HG03045 (cell line): ENCODE measurements around the gene PPP2R2D.
"Not testable (repeated sequence)": the region's sequence is repeated elsewhere in the genome, so short reads cannot be mapped to it uniquely, and the experiment has no call there.

Source experiments
- ATAC-seq: cut with Tn5 transposase; IDR thresholded peaks from one replicate; pipeline ENCODE4 v1.9.1; 2021; ENCODE audit warnings: mild to moderate bottlenecking, moderate library complexity; ENCODE audit not compliant: unreplicated experiment

PPP2R2D gene

DNA sequence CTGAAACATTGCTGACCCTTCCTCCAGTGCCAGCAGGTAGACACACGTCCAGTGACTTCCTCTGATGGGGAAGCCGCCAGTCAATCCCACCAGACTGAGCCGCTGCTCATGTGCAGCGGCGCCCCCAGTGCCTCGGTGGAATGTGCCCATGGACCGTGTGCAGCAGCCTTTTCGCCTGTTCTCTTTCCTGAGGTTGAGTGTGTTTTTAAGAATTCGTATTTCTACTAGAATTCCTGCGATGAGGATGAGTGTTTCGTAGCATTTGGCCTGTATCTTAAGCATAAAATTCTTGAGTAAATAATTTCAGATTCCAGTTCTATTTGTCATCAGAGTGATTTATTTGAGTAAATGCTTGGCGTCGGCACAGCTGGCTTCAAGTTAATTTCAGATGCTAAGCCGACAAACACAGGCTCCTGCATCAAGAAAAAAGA lies 45.5 kb downstream of the PPP2R2D start:
- no peak for ATAC-seq

DNA sequence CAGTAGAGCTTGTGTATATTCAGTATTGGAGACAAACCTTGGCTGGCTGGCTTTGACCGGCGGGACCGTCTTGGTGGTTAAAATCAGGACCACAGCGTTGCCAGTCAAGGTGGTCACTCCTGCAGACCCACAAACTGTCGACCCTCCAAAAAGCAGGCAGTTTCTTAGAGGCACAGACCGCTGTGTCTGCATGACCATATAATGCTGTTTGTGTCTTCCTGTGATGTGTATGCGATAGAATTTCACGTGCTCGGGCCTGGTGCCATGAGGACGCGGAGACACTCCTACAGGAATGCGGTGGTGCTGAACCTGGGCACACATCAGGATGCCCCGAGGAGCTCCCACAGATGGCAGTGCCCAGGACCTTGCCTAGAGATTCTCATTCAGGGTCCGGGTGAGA lies 46.1 kb downstream of the PPP2R2D start:
- no peak for ATAC-seq

DNA sequence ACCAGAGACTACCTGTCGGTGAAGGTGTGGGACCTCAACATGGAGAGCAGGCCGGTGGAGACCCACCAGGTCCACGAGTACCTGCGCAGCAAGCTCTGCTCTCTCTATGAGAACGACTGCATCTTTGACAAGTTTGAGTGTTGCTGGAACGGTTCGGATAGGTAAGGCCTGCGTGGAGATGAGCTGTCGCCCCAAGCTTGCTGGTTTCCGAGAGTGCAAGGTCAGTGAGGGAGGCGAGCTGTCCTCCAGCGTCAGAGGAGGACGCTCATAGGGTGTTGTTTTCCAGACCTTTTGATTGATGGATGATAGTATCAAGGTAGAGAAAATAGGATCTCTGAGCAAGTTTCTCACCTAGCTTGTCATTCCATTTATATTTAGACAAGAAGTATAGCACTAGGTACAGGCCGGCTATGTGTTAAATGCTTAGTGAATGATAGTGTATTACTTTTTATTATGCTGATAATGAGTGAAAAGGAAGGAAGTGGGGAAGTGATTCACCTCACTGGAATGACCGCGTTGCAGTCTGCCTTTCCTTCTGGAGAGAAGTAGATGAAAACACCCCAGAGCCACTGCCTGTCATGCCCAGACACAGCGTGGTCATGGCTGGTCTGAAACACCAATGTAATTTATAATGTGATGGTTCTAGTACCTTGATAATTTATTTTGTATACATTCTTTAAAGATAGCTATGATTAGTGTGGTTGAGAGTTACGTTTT lies 47.0 kb downstream of the PPP2R2D start:
- no peak for ATAC-seq

DNA sequence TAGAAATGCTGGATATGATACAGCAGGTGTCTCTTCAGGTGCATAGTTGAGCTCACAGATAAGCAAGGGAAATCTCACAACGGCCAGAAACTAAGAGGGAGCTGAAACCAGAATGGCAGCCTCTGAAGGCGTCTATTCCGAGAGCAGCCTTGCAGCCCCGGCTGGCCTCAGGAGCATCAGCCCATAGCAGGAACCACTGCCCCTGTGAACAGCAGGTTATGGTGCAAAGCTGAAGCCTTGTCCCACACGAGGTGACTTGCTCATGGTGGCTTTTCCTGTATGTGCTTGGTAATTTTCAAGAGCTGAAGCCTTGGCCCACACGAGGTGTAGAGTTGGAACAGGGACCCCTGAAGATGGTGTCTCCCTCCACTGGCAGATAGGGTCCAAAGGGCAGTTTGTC lies 47.7 kb downstream of the PPP2R2D start:
- no peak for ATAC-seq

DNA sequence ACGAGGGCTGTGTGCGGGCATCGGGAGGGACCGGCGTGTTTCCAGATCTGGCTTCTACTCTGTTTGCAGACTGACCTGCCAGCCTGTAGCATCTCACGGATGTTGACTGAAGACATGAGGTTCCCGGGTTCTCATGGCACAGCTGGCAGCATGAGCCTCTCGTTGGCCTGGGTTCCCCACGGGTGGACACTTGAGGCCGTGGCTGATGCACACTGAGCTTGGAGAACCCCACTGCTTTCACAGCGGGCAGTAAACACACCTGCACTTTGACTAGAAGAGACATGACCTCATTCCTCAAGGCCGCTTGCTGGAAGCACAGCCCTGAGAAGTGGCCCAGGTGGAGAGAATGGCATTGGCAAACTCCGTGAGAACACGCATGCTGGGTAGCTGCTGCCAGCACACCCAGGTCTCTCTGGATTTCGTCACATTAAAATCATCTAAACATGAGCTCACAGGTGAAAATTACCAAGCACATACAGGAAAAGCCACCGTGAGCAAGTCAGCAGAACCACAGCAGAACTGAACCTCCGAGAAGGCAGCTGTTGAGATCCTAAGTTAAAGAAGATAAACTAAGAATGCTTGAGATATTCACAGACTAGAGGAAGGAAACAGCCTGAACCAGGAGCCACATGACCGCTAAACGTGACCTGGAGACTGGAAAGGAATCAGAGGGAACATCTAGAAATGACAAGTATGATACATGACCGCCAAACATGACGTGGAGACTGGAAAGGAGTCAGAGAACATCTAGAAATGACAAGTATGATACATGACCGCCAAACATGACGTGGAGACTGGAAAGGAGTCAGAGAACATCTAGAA lies 48.4 kb downstream of the PPP2R2D start:
- no peak for ATAC-seq

DNA sequence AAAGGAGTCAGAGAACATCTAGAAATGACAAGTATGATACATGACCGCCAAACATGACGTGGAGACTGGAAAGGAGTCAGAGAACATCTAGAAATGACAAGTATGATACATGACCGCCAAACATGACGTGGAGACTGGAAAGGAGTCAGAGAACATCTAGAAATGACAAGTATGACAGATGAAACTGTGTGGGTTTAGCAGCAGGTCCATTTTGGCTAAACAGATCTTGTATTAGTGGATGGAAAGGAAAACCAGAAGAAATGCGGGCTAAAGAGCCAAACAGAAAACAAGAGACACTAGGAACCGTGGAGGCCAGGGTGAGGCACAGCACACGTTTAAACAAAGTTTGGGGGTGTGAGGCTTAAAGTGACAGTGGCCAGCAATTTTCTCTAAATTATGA lies 49.1 kb downstream of the PPP2R2D start:
- ATAC-seq: not testable (repeated sequence)

DNA sequence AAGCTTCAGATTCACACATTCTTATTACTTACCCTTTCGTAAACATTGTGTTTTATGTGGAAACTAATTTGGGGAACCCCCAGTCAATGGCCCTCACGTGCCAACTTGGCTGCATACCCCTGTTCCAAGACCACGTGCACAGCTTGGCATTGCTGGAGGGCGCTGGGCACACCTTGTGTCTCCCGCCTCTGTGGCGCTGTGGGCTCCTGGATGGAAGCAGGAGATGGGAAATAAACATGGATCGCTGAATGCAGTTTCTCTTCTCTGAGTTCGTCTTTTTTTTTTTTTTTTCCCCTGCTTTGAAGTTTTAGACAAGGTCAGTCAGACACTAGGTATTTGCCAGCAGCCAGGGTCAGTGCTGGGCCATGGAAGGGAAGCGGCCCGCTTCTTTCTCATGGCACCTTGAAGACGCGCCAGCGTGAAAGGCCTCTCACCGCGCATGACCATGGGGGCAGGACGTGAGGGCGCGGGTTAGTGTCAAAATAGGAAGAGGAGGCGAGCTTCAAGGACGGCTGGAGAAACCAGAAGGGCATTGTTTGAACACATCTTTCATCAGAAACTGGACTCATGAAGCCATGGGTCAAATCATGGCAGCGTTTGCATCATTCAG lies 53.7 kb downstream of the PPP2R2D start:
- no peak for ATAC-seq

DNA sequence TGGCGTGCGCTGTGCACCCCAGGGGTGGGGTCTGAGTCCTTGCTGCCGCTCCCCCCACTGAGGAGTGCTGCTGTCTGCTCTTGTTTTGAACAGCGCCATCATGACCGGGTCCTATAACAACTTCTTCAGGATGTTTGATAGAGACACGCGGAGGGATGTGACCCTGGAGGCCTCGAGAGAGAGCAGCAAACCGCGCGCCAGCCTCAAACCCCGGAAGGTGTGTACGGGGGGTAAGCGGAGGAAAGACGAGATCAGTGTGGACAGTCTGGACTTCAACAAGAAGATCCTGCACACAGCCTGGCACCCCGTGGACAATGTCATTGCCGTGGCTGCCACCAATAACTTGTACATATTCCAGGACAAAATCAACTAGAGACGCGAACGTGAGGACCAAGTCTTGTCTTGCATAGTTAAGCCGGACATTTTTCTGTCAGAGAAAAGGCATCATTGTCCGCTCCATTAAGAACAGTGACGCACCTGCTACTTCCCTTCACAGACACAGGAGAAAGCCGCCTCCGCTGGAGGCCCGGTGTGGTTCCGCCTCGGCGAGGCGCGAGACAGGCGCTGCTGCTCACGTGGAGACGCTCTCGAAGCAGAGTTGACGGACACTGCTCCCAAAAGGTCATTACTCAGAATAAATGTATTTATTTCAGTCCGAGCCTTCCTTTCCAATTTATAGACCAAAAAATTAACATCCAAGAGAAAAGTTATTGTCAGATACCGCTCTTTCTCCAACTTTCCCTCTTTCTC lies 55.0 kb downstream of the PPP2R2D start:
- ATAC-seq: no peak

DNA sequence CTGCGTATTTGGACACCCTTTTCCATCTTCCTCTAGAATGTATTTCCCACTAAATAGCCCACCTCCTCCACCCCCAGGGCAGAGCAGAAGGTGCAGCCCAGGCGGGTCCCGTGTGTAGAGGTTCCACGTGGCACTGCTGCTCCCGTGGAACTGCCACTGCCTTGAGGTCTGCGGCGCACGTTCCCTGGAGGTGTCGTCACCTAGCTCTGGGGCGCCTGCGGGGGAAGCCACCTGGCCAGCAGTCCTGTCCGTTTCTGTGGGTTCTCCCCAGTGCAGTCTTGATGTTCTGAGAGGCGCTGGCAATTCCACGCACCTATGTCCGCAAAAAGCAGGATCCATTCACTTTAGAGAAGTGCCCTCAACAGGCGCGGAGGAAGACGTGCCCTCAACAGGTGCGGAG lies 59.0 kb downstream of the PPP2R2D start:
- no peak for ATAC-seq

DNA sequence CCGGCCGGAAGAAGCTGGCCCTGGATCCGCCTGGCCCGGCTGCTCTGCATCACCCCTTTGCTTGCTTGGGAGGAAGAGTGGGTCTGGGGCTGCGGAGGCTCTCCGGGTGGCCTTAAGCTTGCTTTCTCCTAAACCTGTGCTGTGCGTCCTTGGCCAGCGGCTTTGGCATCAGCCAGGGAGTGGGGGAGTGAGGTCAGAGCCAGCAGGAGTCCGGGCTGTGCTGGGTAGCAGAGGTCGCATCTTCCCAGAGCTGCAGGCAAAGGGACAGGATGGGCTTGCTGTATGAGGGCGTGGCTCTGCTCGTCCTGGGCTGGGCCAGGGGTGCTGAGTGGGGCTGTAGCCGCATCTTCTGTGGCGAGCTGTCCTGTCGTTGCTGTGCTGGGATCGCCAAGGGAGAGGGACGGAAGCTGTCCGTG lies 59.8 kb downstream of the PPP2R2D start:
- ATAC-seq: no peak

DNA sequence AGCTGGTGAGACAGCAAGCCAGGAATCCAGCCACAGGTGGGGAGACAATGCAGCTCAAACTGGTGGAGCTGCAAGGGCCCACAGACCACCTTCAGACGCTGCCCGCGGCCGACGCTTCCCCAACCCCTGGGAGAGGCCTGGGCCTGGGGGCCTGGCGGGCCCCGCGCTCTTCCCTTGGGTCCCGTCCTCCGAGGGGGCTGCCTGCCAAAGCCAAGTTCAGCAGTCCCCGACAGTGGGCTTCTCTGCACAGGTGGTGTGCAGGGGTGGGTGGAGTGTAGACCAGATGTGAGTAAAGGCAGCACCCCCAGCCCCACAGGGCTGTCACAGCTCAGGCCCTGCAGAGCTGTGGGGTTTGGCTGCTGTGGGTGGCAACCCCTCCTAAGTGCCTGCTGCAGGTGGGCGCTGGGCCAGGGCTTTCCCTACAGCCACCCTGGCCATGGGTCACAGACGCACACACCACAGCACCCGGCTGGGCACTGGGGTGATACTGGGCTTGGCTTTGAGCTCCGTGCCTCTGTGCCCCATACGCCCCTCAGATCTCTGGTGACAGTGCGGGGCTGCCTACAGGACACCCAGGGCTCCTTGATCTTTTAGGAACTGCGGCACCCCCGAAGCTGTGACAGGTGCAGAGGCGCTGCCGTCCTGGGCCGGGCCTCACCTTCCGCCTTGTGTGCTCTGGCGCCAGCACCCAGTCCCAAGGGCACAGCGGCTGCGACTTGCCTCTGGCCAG lies 60.4 kb downstream of the PPP2R2D start:
- no peak for ATAC-seq

DNA sequence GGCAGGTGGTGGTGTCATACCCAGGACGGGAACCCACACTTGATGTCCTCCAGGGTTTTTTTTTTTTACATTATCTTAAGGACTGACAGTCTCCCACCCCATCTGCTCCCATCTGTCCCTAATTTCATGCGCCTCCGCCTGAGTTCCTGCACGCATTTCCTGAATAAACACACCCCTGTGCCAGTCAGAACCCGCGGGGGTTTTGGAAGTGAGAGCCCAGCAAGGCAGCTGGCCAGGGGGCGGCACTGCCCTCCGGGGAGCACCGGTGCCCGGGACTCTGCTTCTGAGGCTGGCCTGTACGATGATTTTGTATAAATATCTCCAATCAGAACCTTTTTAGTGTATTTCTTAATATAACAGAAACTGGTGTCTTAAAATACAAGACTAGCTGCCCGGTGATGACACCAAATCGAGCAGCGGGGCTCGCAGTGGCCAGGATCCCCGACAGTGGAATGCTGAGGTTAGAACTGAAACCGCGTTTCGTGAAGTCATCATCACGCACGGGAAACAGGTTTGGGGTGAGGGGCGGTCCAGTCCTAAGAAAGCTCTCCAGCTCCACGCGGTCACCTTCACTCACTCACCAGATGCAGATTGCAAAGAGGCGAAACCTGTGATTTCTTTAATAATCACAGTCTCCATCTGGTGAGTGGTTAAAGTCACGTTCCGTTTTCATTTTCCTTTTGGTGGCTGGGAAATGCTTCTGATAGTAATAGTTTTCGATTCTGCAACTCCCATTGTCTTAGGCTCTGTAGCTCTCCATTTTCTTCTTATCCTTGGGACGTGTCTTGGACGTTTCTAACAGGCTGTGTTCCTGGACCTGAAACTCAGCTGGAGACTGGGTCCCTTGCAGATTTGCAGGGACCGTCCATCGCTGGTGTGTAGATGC lies 61.2 kb downstream of the PPP2R2D start:
- ATAC-seq: no peak

DNA sequence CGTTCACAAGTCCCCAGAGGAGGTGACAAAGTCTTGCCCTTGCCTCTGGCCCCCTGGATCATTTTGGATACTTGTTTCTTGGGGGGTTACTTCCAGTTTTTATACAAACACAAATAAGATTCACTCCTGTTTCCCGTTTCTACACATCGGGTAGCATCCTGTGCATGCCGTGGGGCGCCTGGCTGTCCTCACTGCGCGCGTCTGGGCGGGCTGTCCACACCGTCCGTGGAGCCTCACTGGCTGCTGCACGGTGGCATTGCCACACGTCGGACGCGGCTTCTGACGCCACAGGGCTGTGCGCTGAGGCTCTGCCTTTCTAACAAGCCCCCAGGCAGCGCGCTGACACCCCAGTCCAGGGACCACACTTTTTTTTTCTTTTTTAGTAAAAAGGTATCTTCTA lies 62.5 kb downstream of the PPP2R2D start:
- no peak for ATAC-seq

DNA sequence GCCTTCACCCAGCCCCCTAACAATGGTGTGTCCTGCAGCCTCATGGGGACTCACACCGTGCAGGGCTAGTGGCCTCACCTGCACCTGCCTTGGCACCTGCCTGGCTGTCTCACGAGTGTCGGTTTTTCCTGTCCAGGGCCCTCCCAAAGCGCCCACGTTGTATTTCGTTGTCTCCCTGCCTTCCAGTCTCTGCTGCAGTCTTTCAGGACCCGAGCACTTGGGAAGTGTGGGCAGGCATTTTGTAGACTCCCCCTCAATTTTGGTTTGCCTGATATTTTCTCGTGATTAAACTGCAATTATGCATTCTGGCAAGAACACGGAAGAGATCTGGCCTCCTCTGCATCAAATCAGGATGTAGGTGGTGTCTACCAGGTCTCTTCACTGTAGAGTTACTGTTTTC lies 63.0 kb downstream of the PPP2R2D start:
- ATAC-seq: no peak

DNA sequence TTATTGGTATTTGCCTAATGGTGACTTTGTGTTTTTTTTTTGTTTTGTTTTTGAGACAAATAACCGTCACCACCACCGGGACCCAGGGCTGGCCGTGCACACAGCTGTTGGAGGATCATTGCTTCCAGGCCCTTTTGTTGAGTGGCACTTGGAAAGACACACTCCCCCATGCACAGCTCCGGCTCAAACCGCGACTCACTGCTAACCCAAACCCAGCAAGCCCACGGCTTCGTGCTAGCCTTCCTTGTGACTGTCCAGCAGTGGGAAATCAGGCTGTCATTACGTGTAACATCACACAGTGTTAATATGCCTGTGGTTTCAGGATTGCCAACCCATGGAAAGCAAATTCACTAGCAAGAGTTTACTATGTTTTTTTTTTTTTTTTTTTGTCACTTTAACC lies 63.5 kb downstream of the PPP2R2D start:
- ATAC-seq: no peak

DNA sequence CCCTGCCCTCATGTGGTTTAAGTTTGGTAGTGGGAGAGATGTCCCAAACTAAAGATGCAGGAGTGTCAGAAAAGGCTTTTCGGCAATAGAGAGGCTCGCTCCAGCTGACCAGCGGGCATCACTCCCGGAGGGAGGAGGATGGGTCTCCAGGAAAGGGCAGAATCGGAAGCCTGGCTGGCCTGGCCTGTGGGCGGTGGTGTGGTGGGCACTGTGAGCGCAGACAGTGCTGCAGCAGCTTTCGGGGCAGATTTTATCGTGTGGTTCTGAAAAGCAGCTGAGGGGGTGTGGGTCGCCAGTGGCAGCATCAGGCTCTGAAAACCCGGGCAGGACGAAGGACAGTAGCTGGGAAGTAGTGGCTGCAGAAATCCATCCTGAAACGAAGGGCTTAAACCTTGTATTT lies 68.1 kb downstream of the PPP2R2D start:
- no peak for ATAC-seq

DNA sequence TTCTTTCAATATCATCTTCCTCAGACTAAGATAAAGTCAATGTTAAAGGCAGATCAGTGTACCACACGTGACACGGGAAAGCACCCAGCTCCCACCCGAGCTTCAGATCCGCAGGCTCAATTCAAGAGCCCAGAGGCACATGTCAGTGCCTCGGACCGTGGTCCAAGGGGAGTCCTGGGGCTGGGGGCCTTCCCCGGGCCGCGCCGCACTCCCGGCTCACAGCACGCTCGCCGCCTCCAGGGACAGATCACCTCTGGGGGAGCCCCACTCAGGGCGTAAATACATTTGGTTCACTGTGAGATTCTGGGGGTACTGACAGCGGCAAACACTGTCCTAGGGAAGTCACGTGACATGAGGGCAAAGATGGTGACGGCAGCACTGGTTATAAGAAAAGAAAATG lies 70.1 kb downstream of the PPP2R2D start:
- no peak for ATAC-seq

DNA sequence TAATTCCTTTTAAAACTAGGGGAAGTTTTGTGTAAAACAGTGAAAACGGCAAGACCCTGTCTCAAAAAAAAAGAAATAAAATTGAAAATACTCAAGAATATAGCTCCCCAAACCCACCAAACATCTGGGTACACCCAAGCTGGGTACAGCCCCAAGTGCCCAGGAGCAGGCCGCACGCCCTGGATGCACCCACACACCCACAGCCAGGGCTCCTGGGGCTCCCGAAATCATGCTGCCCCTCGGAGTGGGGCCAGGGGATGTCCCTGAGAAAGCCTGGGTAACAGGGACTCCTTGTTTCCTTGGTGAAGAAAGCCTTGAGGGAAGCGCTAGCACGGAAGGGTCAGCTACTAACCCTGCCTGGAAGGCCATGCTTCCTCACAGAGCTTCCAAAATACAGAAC lies 70.8 kb downstream of the PPP2R2D start:
- ATAC-seq: no peak

DNA sequence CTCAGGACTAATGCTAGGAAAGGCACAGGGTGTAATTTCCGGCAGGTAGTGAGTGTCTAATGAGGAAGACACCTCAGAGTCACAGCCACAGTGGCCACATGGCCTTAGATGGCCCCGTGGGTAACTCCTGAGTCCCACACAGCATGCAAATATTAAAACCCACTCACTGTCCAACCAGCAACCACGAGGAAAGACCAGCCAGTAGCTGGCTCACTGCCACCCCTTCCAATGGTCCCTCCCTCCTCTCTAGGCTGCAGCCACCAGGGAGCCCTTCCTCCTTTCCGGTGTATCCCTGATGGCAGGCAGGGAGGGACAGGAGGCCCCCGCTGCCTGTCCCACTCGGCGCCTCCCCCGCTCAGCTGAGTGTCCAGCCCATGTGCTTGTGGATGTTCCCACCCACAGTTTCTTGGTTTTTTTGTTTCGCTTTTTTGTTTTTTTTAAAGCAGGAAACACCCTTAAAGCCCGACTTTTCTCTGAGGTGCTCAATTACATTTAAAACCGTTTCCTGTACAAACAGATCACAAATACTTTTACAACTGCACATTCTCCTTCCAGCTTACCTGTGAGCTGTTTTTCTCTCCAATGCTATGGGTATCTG lies 71.8 kb downstream of the PPP2R2D start:
- ATAC-seq: no peak
